Activated CD4-positive, alpha-beta T cell treated with anti-CD3 and anti-CD28 coated beads for 24 hours (primary cell): ENCODE measurements around the gene IAH1.

Experiments used
- DNase-seq, 2 donors: peaks; one replicate each; pipeline ENCODE4 v3.0.0-alpha.2; 2020; ENCODE audit warnings: low read depth in 2 of 2

Gene IAH1

DNA sequence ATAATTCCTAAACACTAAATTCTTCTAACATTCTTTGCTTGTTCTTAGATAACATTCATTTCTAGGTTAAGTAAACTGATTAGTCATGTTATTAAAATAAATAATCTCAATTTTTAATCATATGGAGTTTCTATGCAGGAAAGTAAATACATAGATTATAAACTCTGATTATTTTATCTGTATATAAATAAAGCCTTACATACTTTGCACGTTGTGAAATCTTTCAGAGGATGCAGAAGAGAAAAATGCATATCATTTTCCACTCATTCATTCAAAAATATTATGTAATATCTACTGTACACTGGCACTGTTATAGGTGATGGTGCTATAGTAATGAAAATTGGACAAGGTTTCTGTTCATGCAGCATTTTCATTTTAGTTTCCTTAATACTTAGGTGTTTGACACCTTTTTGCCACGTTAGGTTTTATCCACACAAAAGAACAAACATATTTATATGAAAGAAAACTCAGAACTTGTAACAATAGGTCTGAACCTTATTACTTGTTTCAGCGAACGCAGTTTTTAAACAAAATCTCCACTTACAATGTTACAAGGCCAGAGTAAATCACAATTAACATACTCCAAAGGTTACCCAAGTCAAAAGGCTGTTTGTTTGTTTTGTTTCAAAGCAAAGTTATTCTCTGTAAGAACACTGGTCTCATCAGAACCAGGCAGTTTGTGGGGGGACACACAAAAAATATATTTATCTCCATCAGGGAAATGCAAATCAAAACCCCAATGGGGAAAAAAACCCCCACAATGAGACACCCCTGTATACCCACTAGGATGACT lies 53.8 kb downstream of the IAH1 start:
- no peak for DNase-seq

DNA sequence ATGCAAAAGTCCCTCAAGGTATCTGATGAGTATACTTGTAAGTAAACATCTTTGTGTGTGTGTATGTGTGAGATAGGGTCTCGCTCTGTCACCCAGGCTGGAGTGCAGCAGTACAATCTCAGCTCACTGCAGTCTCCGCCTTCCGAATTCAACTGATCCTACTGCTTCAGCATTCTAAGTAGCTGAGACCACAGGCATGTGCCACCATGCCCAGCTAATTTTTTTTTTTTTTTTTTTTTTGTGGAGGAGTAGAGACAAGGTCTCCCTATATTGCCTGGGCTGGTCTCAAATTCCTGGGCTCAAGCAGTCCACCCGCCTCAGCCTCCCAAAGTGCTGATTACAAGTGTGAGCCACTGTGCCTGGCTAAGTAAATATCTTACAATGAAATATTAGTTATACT lies 58.1 kb downstream of the IAH1 start:
- no peak for DNase-seq

DNA sequence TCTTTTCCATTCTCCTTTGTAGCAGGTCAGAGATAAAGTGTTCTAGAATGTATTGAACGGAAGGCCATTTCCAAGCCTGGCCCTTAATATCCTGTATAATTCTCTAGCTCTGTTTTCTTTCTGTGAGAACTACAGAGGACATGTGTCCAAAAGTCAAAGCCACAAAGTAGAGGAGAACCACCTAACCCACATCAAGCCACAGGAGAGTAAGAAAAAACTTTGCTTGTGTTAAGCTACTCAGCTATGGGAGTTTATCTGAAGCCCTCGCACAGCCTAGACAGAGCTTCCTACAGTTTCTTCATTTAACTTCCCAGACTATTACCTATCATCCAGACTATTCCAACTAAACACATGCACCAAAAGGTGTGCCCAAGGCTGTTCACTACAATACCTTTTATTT lies 59.3 kb downstream of the IAH1 start:
- no peak for DNase-seq

DNA sequence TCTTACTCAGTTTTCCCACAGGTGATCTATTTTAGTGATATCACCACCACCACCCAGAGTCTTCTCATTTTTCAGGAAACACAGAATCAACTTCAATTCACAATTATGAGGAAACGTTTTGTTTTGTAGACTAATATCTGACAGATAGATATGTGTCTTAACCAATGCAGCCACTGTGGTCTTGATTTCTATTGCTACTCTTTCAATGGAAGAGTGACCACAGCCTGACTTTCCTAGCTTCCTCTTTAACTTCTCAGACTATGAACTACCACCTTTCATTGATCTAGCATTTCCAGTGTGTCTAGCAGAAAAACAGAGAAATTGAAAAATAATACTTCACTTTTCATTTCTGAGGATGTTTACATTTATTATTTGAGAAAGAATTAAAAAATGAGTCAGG lies 60.8 kb downstream of the IAH1 start:
- DNase-seq: no peak

DNA sequence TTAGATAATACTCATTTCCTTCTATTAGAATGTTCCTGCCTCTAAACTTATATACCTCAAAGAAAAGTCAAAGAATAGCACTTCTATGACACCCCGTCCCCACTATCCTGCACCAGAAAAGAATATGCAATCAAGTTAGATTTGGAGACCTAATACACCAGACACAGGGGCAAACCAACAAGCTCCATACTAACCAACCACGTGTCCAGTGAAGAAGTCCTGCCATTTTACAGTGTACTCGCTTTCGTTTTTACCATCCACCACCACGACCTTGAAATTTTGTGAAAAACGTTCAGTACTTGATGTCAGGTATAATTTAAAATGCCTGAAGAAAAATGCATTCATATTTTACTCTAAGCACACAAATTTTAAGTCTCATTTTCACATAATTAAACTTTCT lies 62.2 kb downstream of the IAH1 start:
- DNase-seq: no peak

DNA sequence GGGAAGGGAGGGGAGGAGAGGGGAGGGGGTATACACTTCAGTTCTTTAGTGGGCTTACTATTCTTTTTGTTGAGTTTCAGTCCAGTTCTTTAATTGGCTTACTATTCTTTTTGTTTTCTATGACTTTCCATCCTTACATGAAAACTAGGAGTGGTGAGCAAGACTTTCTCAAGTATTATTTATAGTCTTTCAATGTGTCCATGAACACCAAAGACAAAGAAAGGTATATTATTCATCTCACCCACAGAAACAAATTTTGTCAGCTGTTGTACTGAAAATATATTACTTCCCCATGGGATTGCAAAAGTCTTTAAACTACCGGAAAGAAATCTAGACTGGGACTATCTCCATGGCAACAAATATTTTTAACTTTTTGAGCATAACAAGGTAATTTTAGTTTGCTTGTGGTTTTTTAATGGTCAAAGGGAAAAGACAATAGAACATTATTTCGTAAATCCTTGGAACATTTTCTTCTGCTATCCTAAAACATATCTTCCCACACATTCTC lies 63.7 kb downstream of the IAH1 start:
- no peak for DNase-seq
